Brain microvascular endothelial cell (primary cell): ENCODE results near the gene ST14.
"Not testable (repeated sequence)": the region's sequence is repeated elsewhere in the genome, so short reads cannot be mapped to it uniquely, and the experiment has no call there.

Source experiments
- DNase-seq: peaks from one replicate; pipeline ENCODE4 v3.0.0-alpha.2; 2020
- H3K27ac ChIP-seq: fragments of 250-450 bp; sonication (Bioruptor Pico); 2 replicates; pipeline ENCODE4 v1.5.1; 2020; ENCODE audit warnings: mild to moderate bottlenecking, moderate library complexity
- H3K27me3 ChIP-seq: fragments of 250-450 bp; sonication (Bioruptor Pico); replicated peaks from 2 replicates; pipeline ENCODE4 v1.5.1; 2020; ENCODE audit warnings: mild to moderate bottlenecking
- H3K36me3 ChIP-seq: fragments of 250-450 bp; sonication (Bioruptor Pico); replicated peaks from 2 replicates; pipeline ENCODE4 v1.5.1; 2020; ENCODE audit warnings: mild to moderate bottlenecking
- H3K4me3 ChIP-seq: 2 replicates; pipeline ENCODE4 v1.5.1; 2011; ENCODE audit warnings: low read depth, mild to moderate bottlenecking, control low read depth, low read length, moderate library complexity
- CTCF ChIP-seq: IDR thresholded peaks from 2 replicates; pipeline ENCODE4 v1.5.1; 2011; ENCODE audit warnings: low read depth, mild to moderate bottlenecking, moderate library complexity, low read length, control low read depth, inconsistent platforms; ENCODE audit errors: missing control alignments
- in situ Hi-C: cut with HindIII; loops from 2 replicates; pipeline ENCODE4 v1.10.0; 2017; ENCODE audit warnings: low sequenced_read_pairs, low pct_ligation_motif_present

ST14 gene

DNA sequence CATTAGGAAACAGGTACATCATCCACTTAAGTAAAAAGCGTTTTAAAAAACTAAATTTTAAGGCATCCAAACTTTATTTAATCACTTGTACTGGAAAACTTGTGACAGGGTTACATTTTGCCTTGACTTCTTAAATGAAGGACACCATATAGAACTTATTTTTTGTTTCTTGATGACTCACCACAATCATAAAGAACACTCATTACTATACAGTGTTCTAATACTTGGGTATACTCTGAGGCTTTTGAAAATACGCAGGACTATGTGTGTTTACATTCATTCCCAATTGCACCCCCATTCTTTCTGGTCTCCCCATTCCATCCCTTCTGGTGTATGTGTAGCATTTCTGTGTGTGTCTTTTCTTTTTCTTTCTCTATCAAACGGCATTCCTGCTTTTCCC, 85.3 kb downstream of the ST14 start:
- no peaks in the 10 kb centered on the region for H3K27me3 ChIP-seq
- in situ Hi-C loops: no loop called here
- no peak for TF ChIP-seq CTCF
- H3K4me3 ChIP-seq: no peak overlapping the region
- DNase-seq: no peak
- H3K36me3 ChIP-seq: no peaks in the 10 kb centered on the region
- no peak overlapping the region for H3K27ac ChIP-seq

GRCh38 chr11:130245375-130245774, 85.8 kb downstream of the ST14 start:
- H3K36me3 ChIP-seq, H3K4me3 ChIP-seq, H3K27ac ChIP-seq, in situ Hi-C loops, H3K27me3 ChIP-seq, DNase-seq: not testable (repeated sequence)

DNA sequence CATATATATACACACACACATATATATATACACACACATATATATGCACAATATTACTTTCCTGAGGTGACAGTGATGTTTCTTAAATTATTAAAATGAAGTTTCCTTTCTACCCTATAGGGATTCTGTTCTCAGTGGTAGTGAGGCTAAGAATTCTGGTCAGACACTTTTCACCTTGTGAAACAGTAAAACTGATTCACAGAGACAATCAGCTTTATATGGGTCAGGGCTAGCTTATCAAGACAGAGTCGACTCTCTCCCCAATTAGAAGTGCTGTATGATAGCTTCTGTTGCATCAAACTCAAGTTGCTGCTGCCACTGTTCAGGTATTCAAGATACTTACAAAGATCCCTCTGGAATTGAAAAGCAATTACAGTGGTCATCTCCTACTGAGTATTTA, 86.7 kb downstream of the ST14 start:
- no peak for DNase-seq
- Histone ChIP-seq H3K36me3 (no peaks in the 10 kb centered on the region), H3K4me3 (no peak overlapping the region), H3K27ac (no peak overlapping the region), H3K27me3 (no peaks in the 10 kb centered on the region)
- TF ChIP-seq CTCF: no peak
- in situ Hi-C loops: no loop called here

GRCh38 chr11:130246738-130247137, 87.2 kb downstream of the ST14 start:
- peak; percentile 59 for DNase-seq
- TF ChIP-seq CTCF: no peak
- no peaks in the 10 kb centered on the region for H3K27me3 ChIP-seq
- no peak overlapping the region for H3K4me3 ChIP-seq
- in situ Hi-C loops: no loop called here
- no peak overlapping the region for H3K27ac ChIP-seq
- no peaks in the 10 kb centered on the region for H3K36me3 ChIP-seq

GRCh38 chr11:130247319-130247718, 87.7 kb downstream of the ST14 start:
- Histone ChIP-seq H3K27ac (no peak overlapping the region), H3K36me3 (no peaks in the 10 kb centered on the region), H3K27me3 (no peaks in the 10 kb centered on the region), H3K4me3 (no peak overlapping the region)
- in situ Hi-C loops: no loop called here
- DNase-seq: no peak
- TF ChIP-seq CTCF: no peak

DNA sequence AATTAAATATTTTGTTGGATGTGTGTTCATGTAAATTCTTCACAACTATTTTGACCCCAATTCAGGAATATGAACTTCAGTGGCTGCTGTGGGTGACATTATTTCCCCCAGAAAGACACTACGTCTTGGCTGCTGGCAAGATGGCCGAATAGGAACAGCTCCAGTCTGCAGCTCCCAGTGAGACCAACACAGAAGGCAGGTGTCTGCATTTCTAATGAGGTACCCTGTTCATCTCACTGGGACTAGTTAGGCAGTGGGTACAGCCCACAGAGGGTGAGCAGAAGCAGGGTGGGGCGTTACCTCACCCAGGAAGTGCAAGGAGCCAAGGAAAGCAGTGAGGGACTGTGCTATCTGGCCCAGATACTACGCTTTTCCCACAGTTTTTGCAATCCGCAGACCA, 89.8 kb downstream of the ST14 start:
- no peak overlapping the region for H3K4me3 ChIP-seq
- in situ Hi-C loops: no loop called here
- no peaks in the 10 kb centered on the region for H3K36me3 ChIP-seq
- no peak overlapping the region for H3K27ac ChIP-seq
- TF ChIP-seq CTCF: no peak
- no peaks in the 10 kb centered on the region for H3K27me3 ChIP-seq
- no peak for DNase-seq

DNA sequence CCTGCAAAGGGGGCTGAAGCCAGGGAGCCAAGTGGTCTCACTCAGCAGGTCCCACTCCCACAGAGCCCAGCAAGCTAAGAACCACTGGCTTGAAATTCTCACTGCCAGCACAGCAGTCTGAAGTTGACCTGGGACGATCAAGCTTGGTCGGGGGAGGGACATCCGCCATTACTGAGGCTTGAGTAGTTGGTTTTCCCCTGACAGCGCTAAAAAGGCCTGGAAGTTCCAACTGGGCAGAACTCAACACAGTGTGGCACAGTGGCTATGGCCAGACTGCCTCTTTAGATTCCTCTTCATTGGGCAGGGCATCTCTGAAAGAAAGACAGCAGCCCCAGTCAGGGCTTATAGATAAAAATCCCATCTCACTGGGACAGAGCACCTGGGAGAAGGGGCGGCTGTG, 90.3 kb downstream of the ST14 start:
- DNase-seq, H3K27me3 ChIP-seq, H3K4me3 ChIP-seq, H3K36me3 ChIP-seq, H3K27ac ChIP-seq, in situ Hi-C loops: not testable (repeated sequence)

- H3K4me3 ChIP-seq, H3K27ac ChIP-seq, H3K27me3 ChIP-seq, H3K36me3 ChIP-seq, in situ Hi-C loops, DNase-seq: not testable (repeated sequence)
These were observed 92.2 kb downstream of the ST14 start for GRCh38 chr11:130251763-130252162.
